SK-N-MC (cell line): ENCODE data around the gene RHEB.

ENCODE experiments used
- DNase-seq: peaks from one replicate; pipeline ENCODE4 v3.0.0-alpha.2; 2011; ENCODE audit warnings: low read depth, low spot score
- H3K27ac ChIP-seq: fragments of 200-600 bp; sonication (generic); 2 replicates; pipeline ENCODE4 v1.5.1; 2016; ENCODE audit warnings: mixed run types
- H3K36me3 ChIP-seq: fragments of 200-600 bp; sonication (generic); 2 replicates; pipeline ENCODE4 v1.6.1; 2017; ENCODE audit warnings: antibody characterized with exemption, low read length, mixed read lengths; ENCODE audit not compliant: insufficient read depth
- H3K4me3 ChIP-seq: fragments of 200-600 bp; sonication (generic); 2 replicates; pipeline ENCODE4 v1.5.1; 2016
- H3K9ac ChIP-seq: fragments of 200-600 bp; sonication (generic); 2 replicates; pipeline ENCODE4 v1.8.0; 2017; ENCODE audit warnings: mixed run types, mixed read lengths; ENCODE audit not compliant: insufficient read length
- H3K9me3 ChIP-seq: fragments of 200-600 bp; sonication (generic); 2 replicates; pipeline ENCODE4 v1.6.1; 2017; ENCODE audit warnings: low read depth, mild to moderate bottlenecking, antibody characterized with exemption, low read length, moderate library complexity, mixed read lengths
- EZH2 ChIP-seq: fragments of 200-600 bp; sonication (generic); IDR thresholded peaks from one replicate; pipeline ENCODE4 v1.6.1; 2017; ENCODE audit warnings: antibody characterized with exemption
- FOXP2 ChIP-seq: optimal IDR thresholded peaks from 2 replicates; pipeline ENCODE3; 2011; ENCODE audit warnings: mild to moderate bottlenecking, moderate library complexity; ENCODE audit not compliant: insufficient read depth; ENCODE audit errors: extremely low read length, control extremely low read depth
- POLR2AphosphoS5 ChIP-seq: IDR thresholded peaks from 2 replicates; pipeline ENCODE4 v1.6.1; 2012; ENCODE audit warnings: mild to moderate bottlenecking, low read depth, low read length, borderline replicate concordance

Gene RHEB

GRCh38 chr7:151426441-151426903 lies 93.2 kb downstream of the RHEB start:
- TF ChIP-seq FOXP2 (no peak), EZH2 (no peak), POLR2AphosphoS5 (no peak)
- Histone ChIP-seq H3K36me3 (no peaks in the 10 kb centered on the region), H3K27ac (no peak overlapping the region), H3K9ac (no peak overlapping the region), H3K4me3 (no peak overlapping the region), H3K9me3 (no peaks in the 10 kb centered on the region)
- no peak for DNase-seq

DNA sequence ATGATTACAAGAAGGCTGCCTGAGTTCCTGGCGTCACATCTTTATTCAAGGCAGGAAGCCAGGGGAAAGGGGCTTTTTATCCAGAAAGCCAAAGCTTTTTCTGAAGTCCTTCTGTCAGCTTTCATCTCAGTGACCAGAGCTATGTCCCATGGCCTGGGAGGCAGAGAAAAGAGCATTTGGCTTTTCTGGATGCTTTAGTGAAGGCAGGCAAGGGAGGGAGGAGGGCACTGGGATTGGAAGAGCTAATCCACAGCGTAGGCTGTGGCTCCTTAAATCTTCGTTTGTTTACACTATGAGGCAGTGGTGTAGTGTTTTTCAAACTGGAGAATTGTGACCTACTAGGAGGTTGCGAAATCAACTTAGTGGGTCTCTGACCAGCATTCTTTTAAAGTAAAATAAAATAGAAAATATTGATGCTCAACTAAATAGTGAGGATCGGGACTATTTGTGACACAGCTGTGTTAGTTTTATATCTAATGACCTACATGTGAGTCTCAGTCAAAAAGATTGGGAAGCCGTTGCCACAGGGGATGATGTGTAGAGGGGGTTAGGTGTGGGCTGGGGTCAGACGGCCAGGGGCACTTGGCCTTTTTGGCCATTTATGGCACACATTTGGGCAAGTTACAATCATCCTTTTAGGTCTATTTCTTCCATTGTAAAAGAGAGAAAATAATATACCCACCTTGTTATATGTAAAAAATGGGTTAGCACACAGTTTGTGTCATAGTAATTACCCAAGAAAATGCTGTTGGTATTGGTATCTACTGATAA lies 93.8 kb downstream of the RHEB start:
- Histone ChIP-seq H3K27ac (no peak overlapping the region), H3K4me3 (no peak overlapping the region), H3K9ac (no peak overlapping the region), H3K9me3 (no peaks in the 10 kb centered on the region), H3K36me3 (no peaks in the 10 kb centered on the region)
- DNase-seq, result no peak
- TF ChIP-seq FOXP2 (no peak), EZH2 (no peak), POLR2AphosphoS5 (no peak)

DNA sequence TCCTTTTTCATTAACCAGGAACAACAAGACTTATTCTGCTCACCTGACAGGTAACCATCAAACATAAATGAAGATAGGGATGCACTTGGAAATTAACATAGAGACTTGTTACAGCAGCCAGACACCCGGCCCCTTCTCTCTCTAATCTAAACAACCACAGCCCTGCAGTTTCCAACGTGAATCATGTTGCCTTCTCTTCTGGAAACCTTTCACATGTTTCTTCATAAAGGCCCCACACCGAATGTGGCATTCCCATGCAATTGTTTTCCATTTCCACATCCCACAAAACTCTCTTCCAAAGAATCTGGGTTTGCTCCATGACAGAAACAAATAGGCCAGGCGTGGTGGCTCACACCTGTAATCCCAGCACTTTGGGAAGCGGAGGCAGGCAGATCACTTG lies 94.9 kb downstream of the RHEB start:
- Histone ChIP-seq H3K9me3 (no peaks in the 10 kb centered on the region), H3K36me3 (no peaks in the 10 kb centered on the region), H3K4me3 (no peak overlapping the region), H3K27ac (no peak overlapping the region), H3K9ac (no peak overlapping the region)
- DNase-seq, result no peak
- no peak for TF ChIP-seq EZH2
- TF ChIP-seq FOXP2, result no peak
- TF ChIP-seq POLR2AphosphoS5, result no peak

DNA sequence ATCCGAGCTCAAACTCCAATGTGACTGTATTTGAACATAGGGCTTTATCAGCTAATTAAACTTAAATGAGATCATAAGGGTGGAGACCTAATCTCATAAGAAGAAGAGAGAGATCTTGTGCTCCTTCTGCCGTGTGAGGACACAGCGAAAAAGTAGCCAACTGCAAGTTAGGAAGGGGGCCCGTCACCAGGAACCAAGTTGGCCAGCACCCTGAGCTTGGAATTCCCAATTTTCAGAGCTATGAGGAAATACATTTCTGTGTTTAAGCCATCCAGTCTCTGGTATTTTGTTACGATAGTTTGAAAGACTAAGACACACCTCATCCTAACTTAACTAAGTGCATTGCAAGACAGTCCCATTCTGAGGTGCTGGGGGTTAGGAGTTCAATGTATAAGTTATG lies 95.8 kb downstream of the RHEB start:
- H3K9me3 ChIP-seq, result no peaks in the 10 kb centered on the region
- H3K9ac ChIP-seq, result no peak overlapping the region
- H3K27ac ChIP-seq, result no peak overlapping the region
- TF ChIP-seq FOXP2 (no peak), POLR2AphosphoS5 (no peak), EZH2 (no peak)
- no peak overlapping the region for H3K4me3 ChIP-seq
- no peaks in the 10 kb centered on the region for H3K36me3 ChIP-seq
- no peak for DNase-seq

DNA sequence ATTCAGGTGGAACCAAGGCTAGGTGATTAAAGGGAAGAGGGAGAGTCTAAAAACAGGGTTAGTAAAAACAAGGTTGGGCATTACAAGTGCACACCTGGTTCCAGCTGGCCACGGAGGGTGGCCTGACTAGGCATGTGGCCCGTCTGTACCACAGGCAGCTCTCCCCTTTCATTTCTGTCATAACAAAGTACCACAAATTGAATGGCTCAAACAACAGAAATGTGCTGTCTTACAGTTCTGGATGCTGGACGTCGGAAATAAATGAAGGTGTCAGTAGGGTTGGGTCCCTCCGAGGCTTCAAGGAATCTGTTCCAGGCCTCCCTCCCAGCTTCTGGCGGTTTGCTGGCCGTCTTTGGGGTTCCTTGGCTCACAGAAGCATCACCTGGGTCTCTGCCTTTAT lies 96.5 kb downstream of the RHEB start:
- Histone ChIP-seq H3K27ac (no peak overlapping the region), H3K36me3 (no peaks in the 10 kb centered on the region), H3K4me3 (no peak overlapping the region), H3K9ac (no peak overlapping the region), H3K9me3 (no peaks in the 10 kb centered on the region)
- DNase-seq, result no peak
- TF ChIP-seq POLR2AphosphoS5 (no peak), EZH2 (no peak), FOXP2 (no peak)

DNA sequence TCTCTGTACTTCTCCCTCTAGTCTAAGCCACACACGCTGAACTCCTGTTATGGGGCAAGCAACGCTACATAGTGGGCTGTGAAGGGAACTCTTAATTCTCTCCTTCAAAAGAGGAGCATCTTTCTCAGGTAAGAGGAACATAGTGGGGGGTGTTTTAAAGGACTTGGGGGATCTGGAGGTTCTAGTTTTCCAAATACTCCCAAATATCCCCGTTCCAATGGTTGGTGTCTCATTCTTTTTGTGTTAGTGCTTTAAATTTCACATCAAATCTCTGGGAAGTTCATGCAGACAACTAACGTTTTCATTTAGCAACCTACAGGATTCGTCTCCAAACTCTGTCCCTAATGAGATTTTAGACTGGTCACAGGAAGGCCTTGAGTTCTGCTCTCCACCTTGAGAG lies 97.5 kb downstream of the RHEB start:
- DNase-seq, result no peak
- no peak overlapping the region for H3K9ac ChIP-seq
- H3K9me3 ChIP-seq, result no peaks in the 10 kb centered on the region
- no peaks in the 10 kb centered on the region for H3K36me3 ChIP-seq
- no peak for TF ChIP-seq POLR2AphosphoS5
- TF ChIP-seq FOXP2, result no peak
- no peak for TF ChIP-seq EZH2
- H3K4me3 ChIP-seq, result no peak overlapping the region
- H3K27ac ChIP-seq, result no peak overlapping the region

DNA sequence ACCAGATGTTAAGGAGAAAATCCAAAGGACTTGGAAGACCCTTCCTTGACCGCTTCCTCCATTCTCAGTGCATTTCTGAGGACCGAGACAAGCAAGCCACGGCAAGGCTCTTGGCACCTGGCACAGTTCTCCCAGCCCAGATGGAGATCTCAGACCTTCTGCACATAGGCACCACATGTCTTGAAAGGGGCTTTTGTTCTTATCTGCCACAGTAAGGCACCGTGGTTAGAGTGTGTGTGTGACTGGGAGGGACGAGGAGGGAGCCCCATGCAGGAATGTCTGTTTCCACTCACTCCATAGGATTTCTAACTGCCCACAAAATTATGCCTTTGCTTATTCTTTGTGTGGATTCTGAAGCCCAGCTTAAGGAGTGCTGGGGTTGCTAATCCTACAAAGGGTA lies 99.6 kb downstream of the RHEB start:
- no peak overlapping the region for H3K27ac ChIP-seq
- DNase-seq, result no peak
- H3K9me3 ChIP-seq, result no peaks in the 10 kb centered on the region
- H3K36me3 ChIP-seq, result no peaks in the 10 kb centered on the region
- no peak for TF ChIP-seq EZH2
- no peak for TF ChIP-seq FOXP2
- no peak for TF ChIP-seq POLR2AphosphoS5
- no peak overlapping the region for H3K4me3 ChIP-seq
- no peak overlapping the region for H3K9ac ChIP-seq

GRCh38 chr7:151416941-151417315 lies 102.8 kb downstream of the RHEB start:
- H3K27ac ChIP-seq, result no peak overlapping the region
- no peak overlapping the region for H3K4me3 ChIP-seq
- H3K9ac ChIP-seq, result no peak overlapping the region
- no peaks in the 10 kb centered on the region for H3K36me3 ChIP-seq
- no peak for DNase-seq
- TF ChIP-seq EZH2 (no peak), FOXP2 (no peak), POLR2AphosphoS5 (no peak)
- H3K9me3 ChIP-seq, result no peaks in the 10 kb centered on the region
